GM18861 (cell line): Measurements from ENCODE around the gene OTOGL.
"Not testable (repeated sequence)": the region's sequence is repeated elsewhere in the genome, so short reads cannot be mapped to it uniquely, and the experiment has no call there.

Source experiments
- ATAC-seq: cut with Tn5 transposase; IDR thresholded peaks from one replicate; pipeline ENCODE4 v1.9.1; 2021; ENCODE audit not compliant: unreplicated experiment

OTOGL gene

DNA sequence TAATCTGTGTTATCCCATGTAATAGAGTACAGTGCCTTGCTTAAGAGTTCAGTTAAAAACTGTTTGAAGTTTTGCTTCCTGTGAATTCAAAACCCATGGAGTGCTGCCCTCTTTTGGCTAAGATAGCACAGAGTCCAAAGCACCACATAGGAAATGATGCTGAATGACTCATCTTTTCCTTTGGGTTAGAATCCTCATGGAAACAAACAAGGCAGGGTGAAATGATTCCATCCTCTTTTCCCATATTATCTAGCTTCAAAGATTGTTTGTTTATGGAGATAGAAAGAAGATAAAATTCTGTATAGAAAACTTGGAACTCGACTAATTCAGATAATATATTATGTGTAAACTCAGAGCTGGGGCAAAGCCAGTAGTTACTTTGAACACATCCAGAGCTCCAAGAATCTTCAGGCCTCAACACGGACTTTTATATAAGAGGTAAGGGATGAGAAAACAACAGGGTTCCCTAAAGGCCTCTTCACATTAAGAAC lies 87.4 kb downstream of the OTOGL start:
- peak; percentile 67 for ATAC-seq

DNA sequence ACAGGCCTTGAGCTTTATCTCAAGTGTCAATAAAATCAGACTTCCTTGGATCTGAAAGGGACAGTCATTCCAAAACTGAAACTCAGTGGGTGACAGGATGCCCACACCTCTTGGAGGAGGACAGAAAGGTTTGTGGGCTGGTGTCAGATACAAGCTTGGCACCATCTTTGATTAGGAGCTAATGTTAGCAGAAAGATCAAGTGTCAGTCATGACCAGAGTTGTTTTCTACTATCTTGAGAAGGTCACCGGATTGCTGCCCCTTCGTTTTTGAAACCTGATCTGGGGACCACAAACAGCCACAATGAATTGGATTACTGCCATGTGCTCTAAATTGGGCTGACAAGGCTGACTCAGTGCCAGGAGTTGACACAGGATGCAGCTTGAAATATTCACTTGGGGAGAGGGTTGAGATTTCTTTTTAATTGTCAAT lies 88.3 kb downstream of the OTOGL start:
- peak; percentile 36 for ATAC-seq

DNA sequence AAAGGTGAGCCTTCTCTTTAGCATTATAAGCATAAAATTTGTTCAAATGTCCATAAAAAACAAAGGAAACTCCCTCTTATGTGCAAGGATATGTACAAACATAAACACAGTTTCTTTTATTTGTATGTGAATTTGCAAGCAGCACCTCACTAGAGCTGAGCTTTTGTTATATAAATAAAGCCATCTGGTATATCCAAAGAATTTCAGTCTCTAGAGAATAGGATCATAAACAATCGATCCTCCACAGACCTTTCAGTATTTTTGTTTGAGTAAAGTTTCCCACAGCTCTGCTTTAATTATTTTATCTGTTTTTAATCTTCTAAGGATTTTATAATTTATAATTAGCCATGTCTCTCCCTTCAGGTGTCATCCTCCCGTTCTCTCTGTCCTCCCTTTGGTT lies 89.2 kb downstream of the OTOGL start:
- ATAC-seq: no peak

DNA sequence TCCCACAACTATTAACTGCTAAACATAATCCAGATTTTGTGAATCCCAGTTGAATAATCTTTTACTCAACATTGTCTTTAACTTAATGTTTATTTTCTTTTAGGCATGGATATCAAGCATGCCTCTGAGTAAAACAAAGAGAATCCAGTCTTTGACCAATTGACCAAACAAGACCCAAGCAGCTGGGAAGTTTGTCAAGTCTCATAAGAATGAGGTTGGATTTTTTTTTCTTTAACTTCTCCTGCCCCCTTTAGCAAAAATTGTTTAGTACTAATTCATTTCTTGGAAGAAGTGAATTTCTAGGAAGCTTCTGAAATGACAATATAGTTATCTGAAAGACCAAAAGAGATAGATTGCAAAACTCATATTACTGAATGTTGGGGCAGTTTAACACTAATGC lies 89.9 kb downstream of the OTOGL start:
- ATAC-seq: no peak

DNA sequence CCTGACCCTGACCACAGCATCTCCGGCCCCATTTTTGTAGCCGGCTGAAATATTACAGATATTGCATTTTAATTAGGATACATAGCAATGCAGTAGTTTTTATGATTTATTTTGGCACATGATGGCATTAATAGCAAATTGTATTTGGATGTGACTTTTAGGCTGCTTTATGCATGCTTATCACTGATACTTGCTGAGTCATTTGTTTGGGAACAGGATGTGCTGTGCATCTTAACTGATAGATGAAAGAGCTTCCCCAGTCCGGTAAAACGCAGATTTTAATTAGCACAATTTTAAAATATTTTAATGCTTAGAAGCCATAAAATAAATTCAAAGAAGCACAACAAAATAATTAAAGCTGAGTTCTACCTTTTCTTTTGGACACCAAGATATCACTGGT lies 90.7 kb downstream of the OTOGL start:
- no peak for ATAC-seq

DNA sequence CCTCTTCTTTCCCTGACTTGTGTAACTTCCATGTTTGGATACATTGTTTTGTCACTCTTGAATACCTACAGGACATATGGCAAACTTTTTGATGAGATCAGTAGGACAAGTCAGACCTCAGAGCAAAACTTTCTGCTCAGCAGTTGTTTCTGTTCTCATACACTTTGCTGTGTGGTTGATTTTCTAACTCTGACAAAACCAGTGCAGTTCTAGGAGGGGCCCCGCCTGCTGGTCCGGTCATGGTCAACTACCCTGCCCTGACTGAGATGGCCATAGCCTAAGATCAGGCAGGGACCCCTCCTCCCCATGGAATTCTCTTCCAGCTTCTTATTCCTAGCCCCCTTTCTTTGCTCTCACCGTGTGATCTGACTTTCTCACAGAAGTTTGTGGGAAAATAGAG lies 92.8 kb downstream of the OTOGL start:
- no peak for ATAC-seq

DNA sequence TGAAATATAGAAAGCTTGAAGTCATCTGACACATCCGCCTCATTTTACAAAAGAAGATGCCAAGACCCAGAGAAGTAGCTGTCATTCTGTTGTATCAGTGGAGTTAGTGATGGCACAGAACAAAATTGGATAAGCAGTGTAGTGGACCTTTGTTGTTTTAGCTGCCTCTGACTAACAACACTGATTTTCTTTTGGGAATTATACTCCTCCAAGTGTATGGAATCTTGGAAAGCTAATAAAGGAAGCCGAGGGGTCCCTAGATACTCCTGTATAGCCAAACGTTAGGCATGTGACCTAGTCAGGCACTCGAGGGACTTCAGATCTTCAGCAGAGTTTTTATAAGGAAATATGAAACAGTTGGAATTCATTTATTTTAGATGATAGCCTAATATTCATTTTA lies 94.5 kb downstream of the OTOGL start:
- no peak for ATAC-seq

DNA sequence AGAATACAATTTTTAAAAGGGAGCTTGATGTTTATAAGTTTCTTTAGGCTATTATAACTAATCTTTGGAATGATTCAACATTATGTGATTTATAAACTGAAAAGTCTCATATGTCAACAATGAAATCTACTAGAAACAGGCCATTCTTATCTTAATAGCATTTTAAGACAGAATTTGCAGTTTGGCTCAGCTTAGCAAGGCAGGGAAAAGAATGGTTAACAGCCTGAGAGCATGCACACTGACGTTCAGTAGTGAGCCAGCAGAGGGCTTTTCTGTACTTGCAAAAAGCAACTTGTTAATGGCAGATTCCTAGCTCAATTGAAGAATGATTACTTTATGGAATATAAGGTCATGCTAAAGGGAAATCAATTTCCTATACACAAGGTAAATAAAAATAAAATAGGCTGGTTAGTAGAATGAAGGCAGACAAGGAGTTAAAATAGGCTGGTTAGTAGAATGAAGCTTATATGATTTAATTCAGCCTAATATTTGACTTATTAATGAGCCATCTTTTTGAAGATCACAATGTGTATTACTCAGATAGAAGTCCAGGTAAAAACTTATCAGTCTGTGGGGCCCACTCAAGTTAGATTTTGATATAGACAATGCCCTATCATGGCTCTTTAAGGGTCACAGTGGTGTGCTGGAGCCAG lies 95.9 kb downstream of the OTOGL start:
- ATAC-seq: peak; percentile 70

DNA sequence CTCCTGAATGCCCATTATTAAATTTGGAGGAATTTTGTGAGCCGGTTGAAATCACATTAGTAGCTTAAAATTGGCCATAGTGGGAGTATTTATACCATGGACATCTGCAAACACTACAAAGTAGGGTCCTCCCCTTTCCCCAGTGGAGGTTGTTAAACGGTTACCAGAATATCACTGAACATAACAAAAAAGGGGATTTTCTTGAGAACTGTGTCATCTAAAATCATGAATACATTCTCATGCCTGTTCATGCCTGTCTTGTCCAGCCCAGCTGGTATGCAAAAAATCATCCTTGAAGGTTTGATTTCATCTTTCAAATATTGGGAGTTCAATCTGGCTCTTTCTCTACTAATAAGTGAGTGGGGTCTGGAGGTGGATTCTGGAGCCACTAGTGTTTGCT lies 96.4 kb downstream of the OTOGL start:
- no peak for ATAC-seq

DNA sequence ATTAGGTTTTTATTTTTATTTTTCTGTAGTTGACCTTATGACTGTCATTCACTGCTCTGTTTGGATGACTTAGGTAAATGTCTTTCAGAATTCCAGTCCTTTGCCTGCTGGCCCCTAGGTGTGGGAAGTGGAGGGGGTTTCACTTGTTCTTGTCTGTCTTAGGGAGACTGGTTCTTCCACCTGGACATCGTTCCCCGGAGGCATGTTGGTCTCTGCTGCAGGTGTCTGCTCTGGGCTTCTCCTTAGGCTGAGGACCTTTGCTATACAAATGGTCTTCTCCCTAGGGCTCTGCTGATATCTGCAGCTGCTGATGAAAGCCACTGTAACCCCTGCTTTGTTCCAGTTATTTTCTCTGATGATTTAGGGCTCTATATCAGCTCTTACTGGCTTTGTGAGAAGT lies 97.1 kb downstream of the OTOGL start:
- no peak for ATAC-seq

DNA sequence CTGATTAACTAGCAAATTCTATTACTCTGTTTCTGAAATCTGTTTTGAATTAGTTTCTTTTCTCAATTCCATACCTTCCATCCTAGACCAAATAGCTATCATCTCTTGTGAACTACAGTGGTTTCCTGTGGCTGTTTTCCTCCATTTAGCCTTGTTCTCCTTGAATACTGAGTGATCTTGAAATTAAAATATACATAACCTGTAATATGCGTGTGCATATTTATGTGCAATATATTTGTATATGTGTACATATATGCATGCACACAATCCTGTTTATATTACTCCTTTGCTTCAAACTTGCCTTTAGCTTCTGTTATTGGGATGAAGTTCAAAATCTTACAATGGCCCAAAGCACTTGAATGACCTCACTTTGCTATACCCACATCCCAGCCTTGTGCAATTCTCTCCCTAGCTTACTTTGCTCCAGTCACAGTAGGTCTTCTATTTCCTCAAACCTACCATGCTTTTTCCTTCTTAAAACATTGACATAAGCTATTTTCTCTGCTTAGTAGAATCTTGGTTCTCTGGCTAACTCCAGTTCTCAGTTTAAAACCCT lies 99.5 kb downstream of the OTOGL start:
- no peak for ATAC-seq

DNA sequence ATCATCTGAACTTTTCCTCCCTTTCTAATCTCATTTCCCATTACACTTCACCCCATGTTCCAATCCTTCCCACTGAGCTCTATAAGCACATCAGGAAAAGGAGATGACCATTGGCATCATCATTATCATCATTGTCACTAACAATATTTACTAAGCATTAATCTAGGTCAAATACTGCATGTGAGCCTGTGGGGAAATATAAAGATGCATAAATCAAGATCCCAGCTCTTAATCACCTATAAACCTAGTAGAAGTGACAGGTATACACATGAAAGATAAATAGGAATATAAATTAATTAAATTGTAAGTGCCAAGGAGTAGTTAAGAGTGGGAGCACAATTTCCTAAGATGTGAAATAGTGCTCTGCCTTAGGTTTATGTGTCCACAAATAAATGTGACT lies 100.6 kb downstream of the OTOGL start:
- no peak for ATAC-seq

DNA sequence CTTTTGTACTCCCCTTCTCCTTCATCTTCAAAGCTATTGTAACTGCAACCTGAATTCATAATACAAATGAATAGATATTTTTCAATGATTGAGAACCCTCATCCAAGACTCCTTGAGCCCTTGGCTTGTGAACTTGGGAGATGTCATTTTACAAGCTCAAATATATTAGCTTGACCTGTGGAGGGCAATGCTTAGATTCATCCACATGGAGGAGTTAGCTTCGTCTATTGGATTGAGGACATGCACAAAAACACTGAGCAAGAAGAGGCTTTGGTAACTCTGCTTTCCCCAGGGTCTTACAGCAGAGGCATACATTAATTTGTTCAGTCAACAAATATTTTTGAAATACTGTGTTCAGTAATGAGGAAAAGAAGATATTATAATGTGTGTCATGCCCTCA lies 101.1 kb downstream of the OTOGL start:
- no peak for ATAC-seq

DNA sequence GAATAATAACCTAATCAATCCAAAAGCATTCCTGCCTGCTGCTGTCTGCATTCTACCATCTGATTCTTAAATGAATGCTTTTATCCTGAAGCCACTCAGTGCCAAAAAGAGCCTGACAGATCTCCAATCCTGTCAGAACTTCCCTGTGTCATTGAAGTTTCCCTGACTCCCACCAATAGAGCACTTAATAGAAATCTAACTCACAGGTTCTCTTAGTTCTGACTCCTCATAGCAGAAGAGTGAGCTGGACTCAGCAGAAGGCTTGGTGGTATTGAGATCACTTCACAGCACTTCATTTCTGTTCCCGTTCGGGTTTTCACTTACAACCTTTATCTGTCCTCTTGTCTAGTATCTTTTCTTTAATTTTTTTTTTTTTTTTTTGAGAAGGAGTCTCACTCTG lies 102.6 kb downstream of the OTOGL start:
- ATAC-seq: no peak

DNA sequence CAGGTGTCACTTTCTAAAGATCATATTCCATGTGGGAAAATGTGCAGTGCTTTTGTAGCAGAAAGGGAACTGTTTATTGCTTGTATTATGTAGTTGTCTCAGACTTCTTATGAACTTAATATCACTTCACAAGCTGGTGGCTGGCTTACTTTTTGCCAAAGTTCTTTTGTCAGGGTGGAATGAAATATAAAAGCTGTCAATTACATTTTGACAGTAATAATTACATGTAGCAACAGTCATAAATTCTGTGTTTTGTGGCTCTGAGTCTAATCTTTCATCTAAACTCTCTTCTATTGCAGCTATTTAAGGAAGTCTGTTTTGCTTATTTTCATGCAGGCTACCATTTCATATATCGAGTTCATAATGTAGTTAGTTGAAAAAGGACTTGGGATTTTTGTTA lies 106.6 kb downstream of the OTOGL start:
- ATAC-seq: no peak

DNA sequence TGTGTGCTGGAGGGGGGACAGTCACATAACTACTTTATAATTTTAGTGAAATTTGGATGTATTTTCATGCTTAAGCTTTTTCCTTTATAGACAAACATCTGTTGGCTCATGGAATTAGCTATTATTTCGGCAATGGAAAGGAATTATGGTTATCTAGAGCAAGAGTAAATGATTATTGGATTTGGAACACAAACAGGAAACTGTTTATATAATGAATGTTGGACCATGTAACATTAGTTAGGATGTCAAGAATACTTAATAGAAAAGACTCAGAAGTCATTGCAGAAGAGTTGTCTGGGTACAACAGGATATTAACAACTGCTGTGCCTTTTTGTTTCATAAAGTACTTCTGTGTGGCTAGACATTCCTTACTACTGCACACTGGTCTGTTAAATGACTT lies 108.7 kb downstream of the OTOGL start:
- no peak for ATAC-seq

DNA sequence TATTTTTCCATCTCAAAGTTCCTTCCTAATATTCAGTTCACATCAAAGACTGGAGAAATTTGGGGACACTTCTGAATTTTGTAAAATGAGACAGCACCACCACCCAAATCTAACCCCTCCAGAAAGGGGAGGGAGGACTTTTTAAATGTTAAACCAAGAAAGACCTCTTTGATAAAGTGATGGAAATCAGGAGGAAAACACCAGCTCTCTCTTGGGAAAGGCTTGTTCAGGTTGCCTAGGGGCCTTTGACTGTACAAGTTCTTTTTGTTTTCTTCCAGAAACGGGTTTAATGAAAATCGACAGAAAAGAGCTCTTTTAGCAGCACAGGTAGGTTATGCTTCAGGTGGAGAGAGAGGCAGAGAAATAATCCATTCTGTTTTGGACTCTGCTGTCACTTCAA lies 112.3 kb downstream of the OTOGL start:
- no peak for ATAC-seq

DNA sequence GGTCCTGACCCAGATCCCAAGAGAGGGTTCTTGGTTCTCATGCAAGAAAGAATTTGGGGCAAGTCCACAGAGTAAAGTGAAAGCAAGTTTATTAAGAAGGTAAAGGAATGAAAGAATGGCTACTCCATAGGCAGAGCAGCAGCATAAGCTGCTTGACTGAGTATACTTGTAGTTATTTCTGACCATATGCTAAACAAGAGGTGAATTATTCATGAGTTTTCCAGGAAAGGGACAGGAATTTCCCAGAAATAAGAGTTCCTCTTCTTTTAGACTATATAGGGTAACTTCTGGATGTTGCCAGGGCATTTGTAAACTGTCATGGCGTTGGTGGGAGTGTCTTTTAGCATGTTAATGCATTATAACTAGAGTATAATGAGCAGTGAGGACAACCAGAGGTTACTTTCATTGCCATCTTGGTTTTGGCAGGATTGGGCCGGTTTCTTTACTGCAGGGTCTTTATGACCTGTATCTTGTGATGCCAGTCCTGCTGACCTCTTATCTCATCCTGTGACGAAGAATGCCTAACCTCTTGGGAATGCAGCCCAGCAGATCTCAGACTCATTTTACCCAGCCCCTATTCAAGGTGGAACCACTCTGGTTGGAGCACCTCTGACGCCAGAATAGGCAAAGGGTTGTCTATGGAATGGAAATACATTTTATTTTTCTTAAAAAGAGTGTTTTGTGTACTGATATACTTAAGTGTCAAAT lies 113.8 kb downstream of the OTOGL start:
- no peak for ATAC-seq

DNA sequence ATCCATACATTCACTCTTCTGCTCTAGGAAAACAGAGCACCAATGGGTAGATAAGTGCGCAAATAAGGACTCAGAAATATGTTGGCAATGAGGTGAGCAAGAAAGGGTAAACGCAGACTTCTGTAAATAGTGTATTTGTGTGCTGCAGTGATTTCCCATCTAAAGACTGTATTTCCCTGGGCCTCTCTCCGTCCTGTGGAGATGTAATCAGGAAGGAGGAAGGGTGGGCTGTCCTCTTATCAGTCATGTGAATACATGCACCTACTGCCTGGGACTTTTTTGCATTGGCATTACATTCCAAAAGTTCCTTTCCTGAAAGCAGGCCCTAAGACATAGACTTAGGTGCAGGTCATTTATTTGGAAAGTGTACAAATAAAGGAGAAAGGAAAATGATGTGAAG lies 114.5 kb downstream of the OTOGL start:
- no peak for ATAC-seq

DNA sequence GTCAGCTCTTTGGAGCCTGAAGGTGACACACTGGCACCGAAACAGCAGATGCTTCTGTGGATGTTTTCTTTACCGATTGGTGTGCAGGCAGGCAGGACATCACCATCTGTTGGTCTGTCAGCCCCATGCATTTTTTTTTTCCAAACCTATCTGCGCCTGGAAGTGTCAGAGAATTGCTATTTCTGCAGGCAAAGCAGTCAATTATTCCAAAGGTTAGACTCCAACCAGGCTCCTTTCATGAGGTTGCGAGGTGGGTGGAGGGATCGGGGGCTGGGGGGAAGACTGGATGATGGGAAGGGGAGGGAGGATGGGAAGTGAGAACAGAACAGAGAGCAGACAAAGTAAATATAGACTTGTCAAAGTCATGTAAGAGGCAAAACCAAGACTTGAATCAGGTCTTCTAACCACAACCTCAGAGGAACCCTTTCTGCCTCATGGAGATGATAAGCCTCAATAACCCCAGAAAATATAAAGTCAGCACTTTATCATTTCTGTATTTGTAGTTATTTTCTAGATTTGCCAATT lies 117.7 kb downstream of the OTOGL start:
- ATAC-seq: no peak

DNA sequence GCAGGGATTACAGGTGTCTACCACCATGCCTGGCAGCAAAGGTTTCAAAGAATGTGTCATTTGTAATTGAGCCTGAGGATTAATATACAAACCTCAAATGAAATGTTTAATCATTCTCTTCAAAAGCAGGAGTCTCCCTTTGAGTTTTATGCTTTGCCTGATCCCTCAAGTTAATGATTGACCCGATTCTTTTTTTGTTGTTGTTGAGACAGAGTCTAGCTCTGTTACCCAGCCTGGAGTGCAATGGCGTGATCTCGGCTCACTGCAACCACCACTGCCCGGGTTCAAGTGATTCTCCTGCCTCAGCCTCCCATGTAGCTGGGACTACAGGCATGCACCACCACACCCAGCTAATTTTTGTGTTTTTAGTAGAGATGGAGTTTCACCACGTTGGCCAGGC lies 119.6 kb downstream of the OTOGL start:
- ATAC-seq: not testable (repeated sequence)

DNA sequence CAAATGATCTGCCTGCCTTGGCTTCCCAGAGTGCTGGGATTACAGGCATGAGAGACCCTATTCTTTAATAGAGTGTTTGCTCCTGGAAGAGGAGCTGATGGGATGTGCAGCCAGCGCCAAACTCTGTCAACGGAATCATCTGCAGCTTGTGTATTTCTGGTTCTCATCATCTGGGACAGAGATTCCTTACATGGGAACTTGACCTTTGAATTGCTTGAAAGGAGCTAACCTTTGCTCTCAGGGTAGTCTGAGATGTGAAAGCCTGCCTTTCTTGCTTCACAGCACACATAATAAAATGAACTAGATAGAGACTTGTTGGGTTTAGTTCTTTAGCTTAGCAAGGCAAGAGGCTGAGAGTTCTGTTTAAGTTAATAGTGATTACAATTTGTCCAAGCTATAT lies 120.0 kb downstream of the OTOGL start:
- no peak for ATAC-seq
